B cell (primary cell): Measurements from ENCODE around the gene HSPD1.

Experiments
- CTCF ChIP-seq: fragments of 200-600 bp; IDR thresholded peaks from one replicate; pipeline ENCODE4 v1.8.0; 2022; ENCODE audit warnings: antibody characterized with exemption, mild to moderate bottlenecking
- EZH2 ChIP-seq: IDR thresholded peaks from 2 replicates; pipeline ENCODE4 v1.6.1; 2012; ENCODE audit warnings: borderline replicate concordance, low read depth, mild to moderate bottlenecking, moderate library complexity, low read length; ENCODE audit not compliant: insufficient read depth, poor library complexity, severe bottlenecking

GRCh38 chr2:197464175-197464574 is 35.5 kb downstream of the HSPD1 start:
- TF ChIP-seq CTCF (no peak), EZH2 (no peak)
